PC-9 (cell line): ENCODE results near the gene LBP. TPM values are rescaled to one million over a fixed set of nuclear protein-coding genes. Genes with fewer than 3 reads are reported as not detected.

ENCODE experiments used
- BruUV-seq: library from RNA; stranded (reverse); fragments of 400-500 nt; replicated peaks from 2 replicates; lab custom pipeline; 2021; lab: Mats Ljungman, UMichigan
- CTCF ChIA-PET: fragments of 300-600 bp; sonication (Branson Sonifier 250); formaldehyde crosslinking; loops from one replicate; lab custom pipeline; 2022; ENCODE audit warnings: antibody characterized with exemption; lab: Charles Lee
- POLR2A ChIA-PET: fragments of 300-600 bp; sonication (Branson Sonifier 250); formaldehyde crosslinking; loops from one replicate; lab custom pipeline; 2022; ENCODE audit warnings: antibody characterized with exemption; ENCODE audit not compliant: unreplicated experiment; lab: Charles Lee
- DNase-seq, 2 experiments: peaks; one replicate each; pipeline versions ENCODE4 v3.0.0 to v3.0.0-alpha.2; 2015 to 2022; ENCODE audit warnings: mixed read lengths in 1 of 2
- H2AFZ ChIP-seq: fragments of 200-600 bp; sonication (generic); 2 replicates; pipeline ENCODE4 v1.8.1; 2017; ENCODE audit warnings: antibody characterized with exemption
- H3F3A ChIP-seq: fragments of 200-600 bp; sonication (generic); 2 replicates; pipeline ENCODE4 v1.8.1; 2017; ENCODE audit warnings: antibody characterized with exemption, mild to moderate bottlenecking, low read depth; ENCODE audit not compliant: insufficient read depth
- H3K27ac ChIP-seq: fragments of 200-600 bp; sonication (generic); 2 replicates; pipeline ENCODE4 v1.6.1; 2016; ENCODE audit warnings: mixed run types
- H3K27me3 ChIP-seq: fragments of 200-600 bp; sonication (generic); 2 replicates; pipeline ENCODE4 v1.6.1; 2016; ENCODE audit warnings: low read depth, mixed run types; ENCODE audit not compliant: insufficient read depth
- H3K36me3 ChIP-seq: fragments of 200-600 bp; sonication (generic); 2 replicates; pipeline ENCODE4 v1.6.1; 2016; ENCODE audit warnings: low read depth, mixed run types
- H3K4me1 ChIP-seq: fragments of 200-600 bp; sonication (generic); replicated peaks from 2 replicates; pipeline ENCODE4 v1.6.1; 2016; ENCODE audit warnings: mixed run types; ENCODE audit not compliant: insufficient read depth
- H3K4me2 ChIP-seq: fragments of 200-600 bp; sonication (generic); 2 replicates; pipeline ENCODE4 v1.6.1; 2017; ENCODE audit warnings: mixed run types
- H3K4me3 ChIP-seq: fragments of 200-600 bp; sonication (generic); 2 replicates; pipeline ENCODE4 v1.6.1; 2016; ENCODE audit warnings: mixed run types
- H3K79me2 ChIP-seq: fragments of 200-600 bp; sonication (generic); 2 replicates; pipeline ENCODE4 v1.6.1; 2017; ENCODE audit warnings: low read depth, mixed run types
- H3K9me2 ChIP-seq: fragments of 200-600 bp; sonication (generic); 2 replicates; pipeline ENCODE4 v1.8.1; 2017; ENCODE audit warnings: mild to moderate bottlenecking; ENCODE audit not compliant: insufficient read depth
- H3K9me3 ChIP-seq: fragments of 200-600 bp; sonication (generic); 2 replicates; pipeline ENCODE4 v1.8.1; 2016; ENCODE audit warnings: low read depth; ENCODE audit not compliant: insufficient read depth
- H4K20me1 ChIP-seq: fragments of 200-600 bp; sonication (generic); 2 replicates; pipeline ENCODE4 v1.8.1; 2017; ENCODE audit not compliant: insufficient read depth
- CTCF ChIP-seq: fragments of 200-600 bp; sonication (generic); conservative IDR thresholded peaks from 2 replicates; pipeline ENCODE4 v1.6.1; 2017; ENCODE audit warnings: mixed run types, antibody characterized with exemption, mild to moderate bottlenecking, moderate library complexity
- EZH2 ChIP-seq: fragments of 200-600 bp; sonication (generic); IDR thresholded peaks from 2 replicates; pipeline ENCODE4 v1.8.0; 2017; ENCODE audit warnings: antibody characterized with exemption, low read depth
- intact Hi-C: fragments of 100-400 bp; cut with micrococcal nuclease; formaldehyde crosslinking; loops from one replicate; pipeline ENCODE4 v1.10.0; 2022; ENCODE audit not compliant: unreplicated experiment
- total RNA-seq: library from RNA; stranded (reverse); gene quantifications from 2 replicates; pipeline ENCODE4 v1.2.3, GENCODE V29; 2021

LBP gene
- total RNA-seq, 1 experiment from 2014 or later = not detected

- ChIA-PET CTCF (no interaction called here), POLR2A (no interaction called here)
- intact Hi-C loops = no loop called here
- no TSS peak for BruUV-seq
- H3K36me3 ChIP-seq = no peaks in the 10 kb centered on the region
- H3K4me1 ChIP-seq = no peaks in the 10 kb centered on the region
- H3K79me2 ChIP-seq = no peaks in the 10 kb centered on the region
- H4K20me1 ChIP-seq = no peaks in the 10 kb centered on the region
- no peak for DNase-seq
- H3K27ac ChIP-seq = no peak overlapping the region
- no peaks in the 10 kb centered on the region for H3K9me2 ChIP-seq
- H2AFZ ChIP-seq = no peak overlapping the region
- H3F3A ChIP-seq = no peaks in the 10 kb centered on the region
- no peak overlapping the region for H3K4me3 ChIP-seq
- peaks cover 39% of the 10 kb centered on the region for H3K27me3 ChIP-seq
- H3K9me3 ChIP-seq = no peaks in the 10 kb centered on the region
- no peak for TF ChIP-seq EZH2
- no peak for TF ChIP-seq CTCF
- H3K4me2 ChIP-seq = no peak overlapping the region
Measured at GRCh38 chr20:38316341-38316740, 29.9 kb upstream of the LBP start.

- Histone ChIP-seq H3K79me2 (no peaks in the 10 kb centered on the region), H3K27ac (no peak overlapping the region), H3K9me3 (no peaks in the 10 kb centered on the region), H3K9me2 (no peaks in the 10 kb centered on the region), H4K20me1 (no peaks in the 10 kb centered on the region), H2AFZ (no peak overlapping the region), H3F3A (no peaks in the 10 kb centered on the region), H3K4me1 (no peaks in the 10 kb centered on the region), H3K4me2 (no peak overlapping the region), H3K27me3 (peaks cover 33% of the 10 kb centered on the region; the same call in 1 of the 2 replicates), H3K36me3 (no peaks in the 10 kb centered on the region), H3K4me3 (no peak overlapping the region)
- no peak for DNase-seq
- intact Hi-C loops = no loop called here
- TF ChIP-seq CTCF (no peak), EZH2 (no peak)
- ChIA-PET POLR2A (no interaction called here), CTCF (no interaction called here)
- BruUV-seq = no TSS peak
Measured at GRCh38 chr20:38317422-38317821, 28.9 kb upstream of the LBP start.

GRCh38 chr20:38320221-38320620 lies 26.1 kb upstream of the LBP start:
- Histone ChIP-seq H2AFZ (no peak overlapping the region), H3K4me2 (no peak overlapping the region), H3K27ac (no peak overlapping the region), H3K79me2 (no peaks in the 10 kb centered on the region), H3K9me3 (no peaks in the 10 kb centered on the region), H3K4me1 (no peaks in the 10 kb centered on the region), H3K36me3 (no peaks in the 10 kb centered on the region), H3K27me3 (peaks cover 52% of the 10 kb centered on the region), H4K20me1 (no peaks in the 10 kb centered on the region), H3K9me2 (no peaks in the 10 kb centered on the region), H3K4me3 (no peak overlapping the region), H3F3A (no peaks in the 10 kb centered on the region)
- ChIA-PET CTCF (no interaction called here), POLR2A (no interaction called here)
- TF ChIP-seq EZH2 = no peak
- no peak for TF ChIP-seq CTCF
- DNase-seq = no peak
- intact Hi-C loops = loop anchor here (5.0 kb wide), 2 partner anchors 153 to 758 kb away; partner anchors contain the start of gene TGM2
- no TSS peak for BruUV-seq
